HEK293 (cell line): ENCODE measurements around the gene UBTFL1.
"Not testable (repeated sequence)": the region's sequence is repeated elsewhere in the genome, so short reads cannot be mapped to it uniquely, and the experiment has no call there.

ENCODE experiments used
- CTCF ChIA-PET: fragments of 350-600 bp; formaldehyde crosslinking; extraction: SDS; loops from one replicate; lab custom pipeline; 2021; ENCODE audit warnings: antibody characterized with exemption; lab: Yijun Ruan, JAX
- POLR2A ChIA-PET: fragments of 300-600 bp; formaldehyde crosslinking; extraction: SDS; loops from one replicate; lab custom pipeline; 2020; ENCODE audit warnings: antibody characterized with exemption, inconsistent platforms; lab: Yijun Ruan, JAX
- H3K27ac ChIP-seq: fragments of 200-500 bp; sonication (Bioruptor generic); 2 replicates; pipeline ENCODE4 v1.5.1; 2014; ENCODE audit warnings: low read depth, low read length, control low read depth, inconsistent platforms; ENCODE audit errors: extremely low read depth
- H3K36me3 ChIP-seq, 2 experiments: fragments of 200-500 bp in 1 of 2; sonication (Bioruptor generic) in 1 of 2; 1 replicate in 1 of 2; 2 replicates in 1 of 2; pipeline ENCODE4 v1.5.1; 2014 to 2017; ENCODE audit warnings: inconsistent platforms in 2 of 2, low read length in 2 of 2; ENCODE audit not compliant: control insufficient read depth in 2 of 2, insufficient read depth in 1 of 2
- H3K4me1 ChIP-seq: fragments of 200-500 bp; sonication (Bioruptor generic); 2 replicates; pipeline ENCODE4 v1.5.1; 2014; ENCODE audit warnings: mild to moderate bottlenecking, low read length, inconsistent platforms; ENCODE audit not compliant: control insufficient read depth, insufficient read depth
- H3K4me3 ChIP-seq: 2 replicates; pipeline ENCODE4 v1.5.1; 2011; ENCODE audit warnings: low read depth, mild to moderate bottlenecking, control low read depth, low read length, moderate library complexity
- H3K9me3 ChIP-seq: fragments of 200-500 bp; sonication (Bioruptor generic); 2 replicates; pipeline ENCODE4 v1.5.1; 2014; ENCODE audit warnings: low read depth, low read length, inconsistent platforms; ENCODE audit not compliant: control insufficient read depth, insufficient read depth
- HOXA7 ChIP-seq: sonication (generic); formaldehyde crosslinking; IDR thresholded peaks from 2 replicates; pipeline ENCODE4 v1.8.1; 2022; ENCODE audit warnings: missing genetic modification reagents, borderline replicate concordance
- HOXC10 ChIP-seq: sonication (generic); formaldehyde crosslinking; IDR thresholded peaks from 2 replicates; pipeline ENCODE4 v1.8.1; 2023; ENCODE audit warnings: mild to moderate bottlenecking, missing genetic modification reagents
- HOXD13 ChIP-seq: sonication (generic); formaldehyde crosslinking; IDR thresholded peaks from 2 replicates; pipeline ENCODE4 v1.8.0; 2022; ENCODE audit warnings: missing genetic modification reagents, borderline replicate concordance
- ZNF175 ChIP-seq: fragments of 450-650 bp; formaldehyde crosslinking; IDR thresholded peaks from 2 replicates; pipeline ENCODE4 v1.5.1; 2016; ENCODE audit warnings: missing biosample characterization, missing genetic modification characterization
- ZNF223 ChIP-seq: fragments of 450-650 bp; formaldehyde crosslinking; IDR thresholded peaks from 2 replicates; pipeline ENCODE4 v1.5.1; 2016; ENCODE audit warnings: missing biosample characterization, missing genetic modification characterization
- ZNF350 ChIP-seq: fragments of 450-650 bp; formaldehyde crosslinking; IDR thresholded peaks from 2 replicates; pipeline ENCODE4 v1.5.0; 2017; ENCODE audit warnings: missing biosample characterization, mild to moderate bottlenecking, missing genetic modification characterization
- ZNF549 ChIP-seq: fragments of 450-650 bp; IDR thresholded peaks from 2 replicates; pipeline ENCODE4 v1.5.1; 2018; ENCODE audit warnings: missing biosample characterization, missing genetic modification characterization, mild to moderate bottlenecking, inconsistent platforms, moderate library complexity
- ZNF701 ChIP-seq: fragments of 450-650 bp; formaldehyde crosslinking; IDR thresholded peaks from 2 replicates; pipeline ENCODE4 v1.5.1; 2016; ENCODE audit warnings: missing biosample characterization, missing genetic modification characterization

The UBTFL1 gene, protein sequence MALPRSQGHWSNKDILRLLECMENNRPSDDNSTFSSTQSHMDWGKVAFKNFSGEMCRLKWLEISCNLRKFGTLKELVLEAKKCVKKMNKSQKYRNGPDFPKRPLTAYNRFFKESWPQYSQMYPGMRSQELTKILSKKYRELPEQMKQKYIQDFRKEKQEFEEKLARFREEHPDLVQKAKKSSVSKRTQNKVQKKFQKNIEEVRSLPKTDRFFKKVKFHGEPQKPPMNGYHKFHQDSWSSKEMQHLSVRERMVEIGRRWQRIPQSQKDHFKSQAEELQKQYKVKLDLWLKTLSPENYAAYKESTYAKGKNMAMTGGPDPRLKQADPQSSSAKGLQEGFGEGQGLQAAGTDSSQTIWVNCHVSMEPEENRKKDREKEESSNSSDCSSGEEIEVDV

DNA sequence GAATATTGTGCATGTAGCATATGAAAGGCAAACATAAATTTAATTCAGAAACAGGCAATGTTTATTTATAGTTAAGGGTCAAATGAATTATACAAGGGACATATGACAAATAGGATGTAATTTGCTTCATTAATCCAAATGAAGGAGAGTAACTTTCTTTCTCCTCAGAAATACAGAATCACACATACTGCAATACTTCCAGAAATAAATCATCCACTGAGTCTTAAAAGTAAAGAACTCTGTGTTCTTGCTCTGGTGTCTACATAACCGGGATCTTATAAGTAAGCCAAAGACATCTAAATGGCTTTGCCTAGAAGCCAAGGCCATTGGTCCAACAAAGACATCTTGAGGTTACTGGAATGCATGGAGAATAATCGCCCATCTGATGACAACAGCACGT lies at the start of gene UBTFL1:
TSS of gene UBTFL1 (plus strand) at position 301 of the 400 bp plus-strand sequence. CDS start at position 301, 0 bp downstream.
- H3K9me3 ChIP-seq, CTCF ChIA-PET, H3K27ac ChIP-seq, H3K4me3 ChIP-seq, H3K4me1 ChIP-seq, POLR2A ChIA-PET, H3K36me3 ChIP-seq: not testable (repeated sequence)

DNA sequence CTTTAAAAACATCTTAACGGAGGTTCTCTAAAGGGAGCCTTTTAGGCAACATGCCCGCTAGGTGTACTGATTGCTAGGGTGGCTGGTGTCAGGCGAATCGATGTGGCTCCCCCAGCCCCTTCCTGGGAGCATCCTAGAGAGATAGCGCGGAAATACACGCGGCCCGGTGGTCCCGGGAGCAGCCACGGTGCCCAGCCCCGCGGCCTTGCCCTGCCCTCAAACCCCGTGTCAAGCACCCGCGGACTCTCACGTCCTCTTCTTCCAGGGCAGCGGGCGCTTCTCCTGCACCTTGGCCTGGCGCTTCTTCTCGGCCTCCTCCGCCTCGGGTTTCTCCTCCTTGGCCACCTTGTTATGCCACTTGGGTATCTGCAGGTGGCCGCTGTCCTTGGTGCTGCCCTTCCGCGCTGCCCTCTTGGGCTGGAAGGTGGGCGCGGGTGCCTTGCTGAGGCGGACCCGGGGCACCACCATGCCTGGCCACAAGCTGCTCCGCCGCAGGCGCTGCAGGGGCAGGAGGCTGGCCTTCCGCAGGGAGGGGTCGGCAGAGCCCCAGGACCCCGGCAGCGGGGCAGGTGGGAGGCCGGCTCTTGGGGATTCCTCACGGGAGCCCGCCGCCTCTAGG lies 34.0 kb upstream of the UBTFL1 start:
- H3K36me3 ChIP-seq, H3K9me3 ChIP-seq, H3K4me1 ChIP-seq, POLR2A ChIA-PET, H3K27ac ChIP-seq, H3K4me3 ChIP-seq, CTCF ChIA-PET: not testable (repeated sequence)

DNA sequence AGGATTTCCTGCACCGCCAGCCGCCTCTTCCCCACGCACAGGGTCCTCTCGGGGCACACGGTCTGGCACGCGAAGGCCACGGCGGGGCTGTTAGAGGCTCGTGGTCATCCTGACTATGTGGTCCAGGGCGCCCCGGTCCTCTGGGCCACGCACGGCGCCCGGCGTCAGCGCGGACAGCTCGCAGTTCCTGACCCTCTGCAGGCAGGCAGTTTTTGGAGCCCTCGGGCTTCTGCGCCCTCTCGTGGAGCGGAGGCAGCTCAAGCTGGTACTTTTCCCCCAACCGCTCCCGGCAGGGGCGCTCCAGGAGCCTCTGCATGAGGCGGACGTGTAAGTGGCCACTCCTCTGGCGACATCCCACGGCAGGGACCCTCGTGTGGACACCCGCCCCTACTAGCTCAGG lies 33.4 kb upstream of the UBTFL1 start:
- H3K4me3 ChIP-seq, H3K36me3 ChIP-seq, H3K9me3 ChIP-seq, H3K27ac ChIP-seq, POLR2A ChIA-PET, CTCF ChIA-PET, H3K4me1 ChIP-seq: not testable (repeated sequence)

- CTCF ChIA-PET, H3K9me3 ChIP-seq: not testable (repeated sequence)
Measured at GRCh38 chr11:90053545-90053944, 32.2 kb upstream of the UBTFL1 start.

DNA sequence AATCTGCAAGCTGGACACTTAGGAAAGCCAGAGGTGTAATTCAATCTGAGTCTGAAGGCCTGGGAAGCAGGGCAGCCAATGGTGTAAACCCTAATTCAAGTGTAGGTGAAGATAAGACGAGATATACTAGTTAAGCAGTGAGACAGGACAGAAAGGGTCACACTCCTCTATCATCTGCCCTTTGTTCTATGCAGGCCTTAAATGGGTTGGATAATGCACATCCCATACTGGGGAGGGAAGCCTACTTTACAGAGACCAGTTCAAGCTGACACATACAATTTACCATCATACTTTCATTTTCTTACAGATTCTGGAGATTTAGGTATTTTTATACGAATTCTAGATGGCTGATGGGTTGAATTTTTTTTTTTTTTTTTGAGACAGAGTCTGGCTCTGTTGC lies 3.0 kb downstream of the UBTFL1 start:
- H3K4me3 ChIP-seq, H3K36me3 ChIP-seq, H3K4me1 ChIP-seq, H3K9me3 ChIP-seq, H3K27ac ChIP-seq, CTCF ChIA-PET, POLR2A ChIA-PET: not testable (repeated sequence)

More at GRCh38 chr11:90053545-90053944, 32.2 kb upstream of the UBTFL1 start:
- H3K27ac ChIP-seq, H3K4me3 ChIP-seq, H3K36me3 ChIP-seq, H3K4me1 ChIP-seq, POLR2A ChIA-PET: not testable (repeated sequence)

DNA sequence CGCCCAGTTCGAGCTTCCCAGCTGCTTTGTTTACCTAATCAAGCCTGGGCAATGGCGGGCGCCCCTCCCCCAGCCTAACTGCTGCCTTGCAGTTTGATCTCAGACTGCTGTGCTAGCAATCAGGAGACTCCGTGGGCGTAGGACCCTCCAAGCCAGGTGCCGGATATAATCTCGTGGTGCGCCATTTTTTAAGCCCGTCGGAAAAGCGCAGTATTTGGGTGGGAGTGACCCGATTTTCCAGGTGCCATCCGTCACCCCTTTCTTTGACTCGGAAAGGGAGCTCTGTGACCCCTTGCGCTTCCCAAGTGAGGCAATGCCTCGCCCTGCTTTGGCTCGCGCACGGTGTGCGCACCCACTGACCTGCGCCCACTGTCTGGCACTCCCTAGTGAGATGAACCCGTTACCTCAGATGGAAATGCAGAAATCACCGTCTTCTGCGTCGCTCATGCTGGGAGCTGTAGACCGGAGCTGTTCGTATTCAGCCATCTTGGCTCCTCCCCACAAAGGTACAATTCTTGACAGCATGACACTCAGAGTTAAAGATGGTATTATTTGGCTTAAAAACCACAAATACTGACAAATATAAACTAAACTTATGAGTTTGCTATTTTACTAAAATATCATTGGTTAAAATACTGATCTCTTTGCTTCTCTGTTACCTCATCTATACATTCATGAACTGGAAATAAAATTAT lies 9.6 kb downstream of the UBTFL1 start:
- H3K4me3 ChIP-seq, H3K36me3 ChIP-seq, H3K4me1 ChIP-seq, H3K27ac ChIP-seq, H3K9me3 ChIP-seq, CTCF ChIA-PET, POLR2A ChIA-PET: not testable (repeated sequence)

- H3K4me1 ChIP-seq, H3K27ac ChIP-seq, H3K9me3 ChIP-seq, H3K4me3 ChIP-seq, H3K36me3 ChIP-seq, POLR2A ChIA-PET, CTCF ChIA-PET: not testable (repeated sequence)
Measured at GRCh38 chr11:90098261-90098660, 12.5 kb downstream of the UBTFL1 start.

GRCh38 chr11:90100431-90100830 lies 14.7 kb downstream of the UBTFL1 start:
- POLR2A ChIA-PET: no interaction called here
- no peaks in the 10 kb centered on the region for H3K4me1 ChIP-seq
- H3K36me3 ChIP-seq: no peaks in the 10 kb centered on the region
- CTCF ChIA-PET: no interaction called here
- H3K9me3 ChIP-seq: no peaks in the 10 kb centered on the region
- no peak overlapping the region for H3K4me3 ChIP-seq
- no peak overlapping the region for H3K27ac ChIP-seq
- TF ChIP-seq ZNF701 (tag by site-specific recombination) (no peak), HOXD13 (CRISPR knock-in tag) (no peak), ZNF175 (no peak), ZNF223 (tag by site-specific recombination) (no peak), ZNF549 (tag by site-specific recombination) (no peak), HOXC10 (CRISPR knock-in tag) (no peak), HOXA7 (CRISPR knock-in tag) (no peak), ZNF350 (tag by site-specific recombination) (no peak)
